ENCODE measurements around the gene CDKL5.

The CDKL5 gene

DNA sequence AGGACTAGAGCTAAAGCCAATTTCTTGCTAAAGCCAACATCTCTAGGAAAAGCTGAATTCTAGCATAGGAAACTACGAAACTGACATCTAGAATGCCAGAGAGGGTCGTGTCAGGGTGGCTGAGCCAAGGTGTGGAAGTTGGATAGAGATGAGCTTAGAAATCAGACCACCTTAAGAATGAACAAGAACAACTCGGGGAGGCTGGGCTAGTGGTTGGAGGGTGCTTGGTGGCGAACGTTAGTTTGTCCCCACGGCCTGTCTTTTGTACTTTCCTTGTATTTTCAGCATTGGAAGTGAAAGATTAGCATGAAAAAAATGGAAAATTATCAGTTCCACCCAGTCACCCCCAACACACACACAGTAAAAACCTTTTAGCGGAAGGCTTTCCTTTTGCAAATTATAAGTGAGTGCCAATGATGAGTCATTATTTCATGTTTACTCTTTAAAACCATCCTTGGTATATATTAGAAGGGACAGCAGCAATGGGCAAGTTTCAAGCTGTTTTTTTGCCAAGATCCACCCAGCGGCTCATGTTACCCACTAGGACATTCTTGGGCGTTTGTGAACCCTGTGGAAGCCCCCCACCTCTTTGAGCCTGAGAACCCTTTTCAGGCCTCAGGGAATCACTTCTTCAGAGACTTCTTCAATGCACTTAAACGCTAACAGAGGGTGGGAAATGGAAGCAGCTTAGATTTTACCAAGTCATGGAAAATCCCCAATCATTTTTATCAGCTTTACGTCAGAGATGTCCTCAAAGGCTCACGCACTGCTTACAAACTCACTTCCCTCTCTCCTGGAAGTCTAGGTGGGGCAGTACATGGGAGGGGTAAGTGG lies 277.2 kb downstream of the CDKL5 start:
- no peak for DNase-seq

Data from DMS79 treated with DMSO at 0.1 percent for 48 hours (cell line).